HG02943 (cell line): ENCODE results near the gene BPHL.
"Not testable (repeated sequence)": the region's sequence is repeated elsewhere in the genome, so short reads cannot be mapped to it uniquely, and the experiment has no call there.

Experiments used
- ATAC-seq: cut with Tn5 transposase; IDR thresholded peaks from one replicate; pipeline ENCODE4 v1.9.1; 2021; ENCODE audit warnings: mild to moderate bottlenecking, low read depth, moderate library complexity; ENCODE audit not compliant: unreplicated experiment

The BPHL gene

GRCh38 chr6:3119040-3119723, 671 bp downstream of the BPHL start:
- peak; percentile 36 for ATAC-seq

- no peak for ATAC-seq
These were observed 2.2 kb downstream of the BPHL start for GRCh38 chr6:3120765-3121089.

GRCh38 chr6:3122823-3123182, 4.3 kb downstream of the BPHL start:
- no peak for ATAC-seq

- no peak for ATAC-seq
These were observed 6.2 kb downstream of the BPHL start for GRCh38 chr6:3124667-3125066.

- ATAC-seq = no peak
These were observed 7.3 kb downstream of the BPHL start for GRCh38 chr6:3125815-3126214.

GRCh38 chr6:3128356-3129108, 10.0 kb downstream of the BPHL start:
- ATAC-seq = no peak

- ATAC-seq = no peak
These were observed 13.2 kb downstream of the BPHL start for GRCh38 chr6:3131695-3132094.

GRCh38 chr6:3133515-3133914, 15.0 kb downstream of the BPHL start:
- no peak for ATAC-seq

GRCh38 chr6:3135668-3136291, 17.3 kb downstream of the BPHL start:
- ATAC-seq = no peak

GRCh38 chr6:3136292-3137011, 17.9 kb downstream of the BPHL start:
- ATAC-seq = no peak

GRCh38 chr6:3137057-3137777, 18.7 kb downstream of the BPHL start:
- no peak for ATAC-seq

GRCh38 chr6:3137873-3138272, 19.4 kb downstream of the BPHL start:
- not testable (repeated sequence) for ATAC-seq

GRCh38 chr6:3138341-3138740, 19.8 kb downstream of the BPHL start:
- ATAC-seq = no peak

GRCh38 chr6:3139090-3139903, 20.8 kb downstream of the BPHL start:
- ATAC-seq = no peak

- no peak for ATAC-seq
These were observed 21.7 kb downstream of the BPHL start for GRCh38 chr6:3140201-3140600.

GRCh38 chr6:3142536-3142935, 24.0 kb downstream of the BPHL start:
- no peak for ATAC-seq

GRCh38 chr6:3143158-3143557, 24.6 kb downstream of the BPHL start:
- ATAC-seq = no peak

- ATAC-seq = no peak
These were observed 26.1 kb downstream of the BPHL start for GRCh38 chr6:3144571-3144970.

GRCh38 chr6:3147914-3148757, 29.6 kb downstream of the BPHL start:
- no peak for ATAC-seq
